ENCODE data around the gene FLNB.

DNA sequence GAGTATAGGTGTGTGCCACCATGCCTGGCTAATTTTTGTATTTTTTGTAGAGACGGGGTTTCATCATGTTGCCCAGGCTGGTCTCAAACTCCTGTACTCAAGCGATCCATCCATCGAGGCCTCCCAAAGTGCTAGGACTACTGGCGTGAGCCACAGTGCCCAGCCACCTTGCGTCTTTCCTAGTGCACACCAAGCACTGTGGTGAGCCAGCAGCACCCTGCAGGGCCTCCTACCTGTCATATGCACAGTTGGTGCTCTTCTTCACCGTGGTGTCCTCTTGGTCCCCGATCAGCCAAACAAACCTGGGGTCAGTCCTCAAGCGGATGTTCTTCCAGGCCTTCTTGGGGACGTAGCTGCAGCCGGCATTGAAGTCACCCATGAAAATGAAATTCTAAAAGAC, 189.4 kb downstream of the FLNB start:
- TF ChIP-seq ZFX (IDR thresholded peaks at IDR 0.05), result no peak
- TF ChIP-seq, protein P1, sequence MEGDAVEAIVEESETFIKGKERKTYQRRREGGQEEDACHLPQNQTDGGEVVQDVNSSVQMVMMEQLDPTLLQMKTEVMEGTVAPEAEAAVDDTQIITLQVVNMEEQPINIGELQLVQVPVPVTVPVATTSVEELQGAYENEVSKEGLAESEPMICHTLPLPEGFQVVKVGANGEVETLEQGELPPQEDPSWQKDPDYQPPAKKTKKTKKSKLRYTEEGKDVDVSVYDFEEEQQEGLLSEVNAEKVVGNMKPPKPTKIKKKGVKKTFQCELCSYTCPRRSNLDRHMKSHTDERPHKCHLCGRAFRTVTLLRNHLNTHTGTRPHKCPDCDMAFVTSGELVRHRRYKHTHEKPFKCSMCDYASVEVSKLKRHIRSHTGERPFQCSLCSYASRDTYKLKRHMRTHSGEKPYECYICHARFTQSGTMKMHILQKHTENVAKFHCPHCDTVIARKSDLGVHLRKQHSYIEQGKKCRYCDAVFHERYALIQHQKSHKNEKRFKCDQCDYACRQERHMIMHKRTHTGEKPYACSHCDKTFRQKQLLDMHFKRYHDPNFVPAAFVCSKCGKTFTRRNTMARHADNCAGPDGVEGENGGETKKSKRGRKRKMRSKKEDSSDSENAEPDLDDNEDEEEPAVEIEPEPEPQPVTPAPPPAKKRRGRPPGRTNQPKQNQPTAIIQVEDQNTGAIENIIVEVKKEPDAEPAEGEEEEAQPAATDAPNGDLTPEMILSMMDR (conservative IDR thresholded peaks at IDR 0.05), result no peak
